PC-3 (cell line): Measurements from ENCODE around the gene RNF151. TPM values are rescaled to one million over a fixed set of nuclear protein-coding genes. Genes with fewer than 3 reads are reported as not detected.

ENCODE experiments used
- ATAC-seq: fragments of 200-7000 bp; cut with Tn5 transposase; 2 replicates; pipeline ENCODE4 v1.9.1; 2020; ENCODE audit warnings: mild to moderate bottlenecking, moderate library complexity
- BruUV-seq: library from RNA; stranded (reverse); fragments of 400-500 nt; replicated peaks from 2 replicates; lab custom pipeline; 2021; lab: Mats Ljungman, UMichigan
- CTCF ChIA-PET: fragments of 300-600 bp; sonication (Branson Sonifier 250); formaldehyde crosslinking; loops from one replicate; lab custom pipeline; 2022; ENCODE audit warnings: antibody characterized with exemption; lab: Charles Lee
- POLR2A ChIA-PET: fragments of 300-600 bp; sonication (Branson Sonifier 250); formaldehyde crosslinking; loops from one replicate; lab custom pipeline; 2022; ENCODE audit warnings: antibody characterized with exemption; ENCODE audit not compliant: unreplicated experiment; lab: Charles Lee
- DNase-seq: peaks from one replicate; pipeline ENCODE4 v3.0.0-alpha.2; 2015
- H2AFZ ChIP-seq: fragments of 300-600 bp; sonication (generic); 2 replicates; pipeline ENCODE4 v1.6.0; 2016; ENCODE audit warnings: antibody characterized with exemption, low read length
- H3F3A ChIP-seq: fragments of 300-600 bp; sonication (generic); one replicate; pipeline ENCODE4 v1.6.0; 2017; ENCODE audit warnings: antibody characterized with exemption, low read length, control low read depth, mild to moderate bottlenecking; ENCODE audit not compliant: unreplicated experiment
- H3K27ac ChIP-seq: fragments of 300-600 bp; sonication (generic); 2 replicates; pipeline ENCODE4 v1.5.1; 2016; ENCODE audit warnings: mild to moderate bottlenecking, low read length
- H3K27me3 ChIP-seq: fragments of 300-600 bp; sonication (generic); 2 replicates; pipeline ENCODE4 v1.6.1; 2016; ENCODE audit warnings: low read length, mixed read lengths
- H3K36me3 ChIP-seq: fragments of 300-600 bp; sonication (generic); 2 replicates; pipeline ENCODE4 v1.6.1; 2016; ENCODE audit warnings: low read depth, mixed run types, low read length, mixed read lengths
- H3K4me1 ChIP-seq: fragments of 300-600 bp; sonication (generic); 2 replicates; pipeline ENCODE4 v1.5.1; 2016; ENCODE audit warnings: low read length; ENCODE audit not compliant: insufficient read depth
- H3K4me2 ChIP-seq: fragments of 300-600 bp; sonication (generic); 2 replicates; pipeline ENCODE4 v1.6.0; 2016; ENCODE audit warnings: low read length
- H3K4me3 ChIP-seq: fragments of 300-600 bp; sonication (generic); 2 replicates; pipeline ENCODE4 v1.5.1; 2016; ENCODE audit warnings: mild to moderate bottlenecking, low read length, mixed read lengths
- H3K79me2 ChIP-seq: fragments of 300-600 bp; sonication (generic); 2 replicates; pipeline ENCODE4 v1.6.1; 2017; ENCODE audit warnings: low read length, mixed read lengths
- H3K9ac ChIP-seq: fragments of 300-600 bp; sonication (generic); 2 replicates; pipeline ENCODE4 v1.6.0; 2016; ENCODE audit warnings: mild to moderate bottlenecking, low read length
- H3K9me2 ChIP-seq: fragments of 300-600 bp; sonication (generic); replicated peaks from 2 replicates; pipeline ENCODE4 v1.6.1; 2016; ENCODE audit warnings: mixed run types, low read length, mixed read lengths
- H3K9me3 ChIP-seq: fragments of 300-600 bp; sonication (generic); 2 replicates; pipeline ENCODE4 v1.6.1; 2016; ENCODE audit warnings: low read length, mixed read lengths
- H4K20me1 ChIP-seq: fragments of 300-600 bp; sonication (generic); 2 replicates; pipeline ENCODE4 v1.6.1; 2016; ENCODE audit warnings: low read length, mixed read lengths
- EZH2 ChIP-seq: fragments of 300-600 bp; sonication (generic); IDR thresholded peaks from one replicate; pipeline ENCODE4 v1.6.1; 2017; ENCODE audit warnings: antibody characterized with exemption, mild to moderate bottlenecking, low read length; ENCODE audit not compliant: unreplicated experiment
- EZH2phosphoT487 ChIP-seq: fragments of 300-600 bp; sonication (generic); IDR thresholded peaks from 2 replicates; pipeline ENCODE4 v1.6.1; 2018; ENCODE audit warnings: mild to moderate bottlenecking, antibody characterized with exemption, low read length, borderline replicate concordance
- intact Hi-C: fragments of 100-400 bp; cut with micrococcal nuclease; formaldehyde crosslinking; loops from 2 replicates; pipeline ENCODE4 v1.9.0; 2023
- total RNA-seq: library from RNA; depleted of rRNA; stranded (reverse); fragments of >200 nt; gene quantifications from 2 replicates; pipeline ENCODE4 v1.2.3, GENCODE V29; 2014
- TF ChIP-seq, protein P1 (sequence below): fragments of 300-600 bp; sonication (generic); conservative IDR thresholded peaks from 2 replicates; pipeline ENCODE4 v1.5.1; 2017; ENCODE audit warnings: antibody characterized with exemption, low read depth, mild to moderate bottlenecking, low read length

The RNF151 gene
- total RNA-seq, 1 experiment from 2014 or later, result not detected

DNA sequence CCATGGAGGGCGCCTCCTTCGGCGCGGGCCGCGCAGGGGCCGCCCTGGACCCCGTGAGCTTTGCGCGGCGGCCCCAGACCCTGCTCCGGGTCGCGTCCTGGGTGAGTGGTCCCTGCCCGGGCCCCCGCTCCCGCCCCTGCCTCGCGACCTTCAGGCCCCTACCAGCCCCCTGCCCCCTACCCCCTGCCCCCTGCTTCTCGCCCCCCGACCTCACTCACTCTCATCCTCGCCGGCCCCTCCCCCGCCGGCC, 23.4 kb downstream of the RNF151 start:
- no peak overlapping the region for H2AFZ ChIP-seq
- H4K20me1 ChIP-seq, result no peaks in the 10 kb centered on the region
- no peaks in the 10 kb centered on the region for H3K9me2 ChIP-seq
- CTCF ChIA-PET, result interaction anchor here (0.6 kb wide), 1 partner anchor 151 kb away, joined by 3 read pairs; no protein-coding TSS in a partner anchor
- peaks cover 11% of the 10 kb centered on the region for H3K79me2 ChIP-seq
- H3K4me2 ChIP-seq, result peak overlapping the region; percentile 65; the same call in 1 of the 2 replicates
- H3K4me3 ChIP-seq, result peak overlapping the region; percentile 52; the same call in 1 of the 2 replicates
- ATAC-seq, result no peak
- H3K9me3 ChIP-seq, result no peaks in the 10 kb centered on the region
- intact Hi-C loops, result no loop called here
- no TSS peak for BruUV-seq
- POLR2A ChIA-PET, result no interaction called here
- DNase-seq, result no peak
- no peak overlapping the region for H3K9ac ChIP-seq
- no peaks in the 10 kb centered on the region for H3F3A ChIP-seq
- H3K27ac ChIP-seq, result no peak overlapping the region
- H3K36me3 ChIP-seq, result no peaks in the 10 kb centered on the region; the same call in 1 of the 2 replicates
- TF ChIP-seq, protein P1, sequence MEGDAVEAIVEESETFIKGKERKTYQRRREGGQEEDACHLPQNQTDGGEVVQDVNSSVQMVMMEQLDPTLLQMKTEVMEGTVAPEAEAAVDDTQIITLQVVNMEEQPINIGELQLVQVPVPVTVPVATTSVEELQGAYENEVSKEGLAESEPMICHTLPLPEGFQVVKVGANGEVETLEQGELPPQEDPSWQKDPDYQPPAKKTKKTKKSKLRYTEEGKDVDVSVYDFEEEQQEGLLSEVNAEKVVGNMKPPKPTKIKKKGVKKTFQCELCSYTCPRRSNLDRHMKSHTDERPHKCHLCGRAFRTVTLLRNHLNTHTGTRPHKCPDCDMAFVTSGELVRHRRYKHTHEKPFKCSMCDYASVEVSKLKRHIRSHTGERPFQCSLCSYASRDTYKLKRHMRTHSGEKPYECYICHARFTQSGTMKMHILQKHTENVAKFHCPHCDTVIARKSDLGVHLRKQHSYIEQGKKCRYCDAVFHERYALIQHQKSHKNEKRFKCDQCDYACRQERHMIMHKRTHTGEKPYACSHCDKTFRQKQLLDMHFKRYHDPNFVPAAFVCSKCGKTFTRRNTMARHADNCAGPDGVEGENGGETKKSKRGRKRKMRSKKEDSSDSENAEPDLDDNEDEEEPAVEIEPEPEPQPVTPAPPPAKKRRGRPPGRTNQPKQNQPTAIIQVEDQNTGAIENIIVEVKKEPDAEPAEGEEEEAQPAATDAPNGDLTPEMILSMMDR, result no peak
- TF ChIP-seq EZH2, result no peak
- no peak for TF ChIP-seq EZH2phosphoT487
- no peaks in the 10 kb centered on the region for H3K27me3 ChIP-seq
- H3K4me1 ChIP-seq, result peaks cover 14% of the 10 kb centered on the region

DNA sequence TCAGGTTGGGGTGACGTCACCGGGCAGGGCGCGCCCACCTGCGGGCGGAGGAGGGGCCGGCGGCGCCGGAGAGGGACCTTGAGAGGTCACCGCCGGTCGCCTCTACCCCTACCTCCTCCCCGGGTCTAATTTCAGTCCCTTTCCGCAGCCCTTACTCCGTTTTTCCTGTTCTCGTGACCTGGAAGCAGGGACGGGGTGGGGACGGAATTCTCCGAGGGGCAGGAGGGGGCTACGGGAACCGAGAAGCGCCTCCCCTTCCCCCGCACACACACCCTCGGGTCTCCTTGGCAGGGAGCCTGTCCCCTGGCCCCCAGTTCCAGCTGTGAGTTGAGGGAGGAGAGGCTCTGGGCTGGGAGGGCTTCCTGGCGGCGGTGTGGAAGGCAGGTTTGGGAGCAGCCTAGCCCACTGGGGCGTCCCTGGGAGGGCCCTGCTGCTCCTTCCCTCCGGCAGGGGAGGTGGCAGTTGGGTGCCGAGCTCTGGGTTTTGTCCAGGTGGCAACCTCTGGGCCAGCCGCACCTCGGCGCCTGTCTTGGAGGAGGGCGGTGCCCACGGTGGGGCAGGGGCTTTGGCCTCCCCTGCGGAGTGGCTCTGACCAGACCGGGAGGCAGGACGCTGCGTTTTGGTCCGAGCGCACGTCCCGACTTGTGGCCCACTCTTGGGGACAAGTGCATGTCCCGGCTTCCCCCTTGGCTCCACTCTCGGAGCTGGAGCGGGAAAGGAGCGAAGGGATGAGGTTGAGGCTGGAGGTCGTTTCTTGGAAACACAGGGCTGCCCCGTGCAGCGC, 23.9 kb downstream of the RNF151 start:
- Histone ChIP-seq H3K9me2 (no peaks in the 10 kb centered on the region), H3K9ac (no peak overlapping the region), H3K4me3 (peak overlapping the region; percentile 52), H3F3A (no peaks in the 10 kb centered on the region), H3K36me3 (no peaks in the 10 kb centered on the region; the same call in 1 of the 2 replicates), H3K9me3 (no peaks in the 10 kb centered on the region), H3K4me2 (peak overlapping the region; percentile 65), H3K27ac (no peak overlapping the region), H3K27me3 (no peaks in the 10 kb centered on the region), H4K20me1 (no peaks in the 10 kb centered on the region), H3K79me2 (peaks cover 5% of the 10 kb centered on the region; the same call in 1 of the 2 replicates), H2AFZ (peak overlapping the region; percentile 20; the same call in 1 of the 2 replicates), H3K4me1 (peaks cover 8% of the 10 kb centered on the region)
- DNase-seq (no peak), ATAC-seq (no peak)
- POLR2A ChIA-PET, result no interaction called here
- TF ChIP-seq, protein P1, result no peak
- TF ChIP-seq EZH2, result no peak
- TF ChIP-seq EZH2phosphoT487, result no peak
- intact Hi-C loops, result no loop called here
- CTCF ChIA-PET, result interaction anchor here (0.6 kb wide), 1 partner anchor 150 kb away, joined by 3 read pairs; no protein-coding TSS in a partner anchor
- BruUV-seq, result no TSS peak

DNA sequence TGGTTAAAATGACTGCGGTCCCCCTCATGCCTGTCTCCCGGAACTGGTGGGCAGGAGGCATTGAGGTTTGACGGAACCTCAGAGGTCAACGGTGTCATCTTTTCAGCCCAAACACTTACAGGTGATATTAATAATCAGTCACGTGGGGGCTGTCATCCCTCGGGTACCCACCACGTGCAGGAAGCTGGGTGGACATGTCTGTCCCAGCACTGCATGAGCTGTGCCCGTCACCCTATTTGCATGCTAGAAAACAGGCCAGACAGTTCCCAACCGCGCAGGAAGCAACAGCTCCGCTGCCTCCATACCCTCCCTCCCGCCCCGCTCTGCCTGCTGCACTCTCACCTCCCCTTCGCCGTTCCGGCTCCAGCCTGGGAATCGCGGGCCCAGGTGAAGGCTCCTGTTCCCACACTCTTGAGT, 24.5 kb downstream of the RNF151 start:
- Histone ChIP-seq H3F3A (no peaks in the 10 kb centered on the region), H3K4me2 (peak overlapping the region; percentile 65; the same call in 1 of the 2 replicates), H3K36me3 (no peaks in the 10 kb centered on the region; the same call in 1 of the 2 replicates), H3K9ac (no peak overlapping the region), H3K4me1 (peaks cover 4% of the 10 kb centered on the region; the same call in 1 of the 2 replicates), H3K4me3 (no peak overlapping the region), H3K27me3 (no peaks in the 10 kb centered on the region), H2AFZ (no peak overlapping the region), H3K79me2 (no peaks in the 10 kb centered on the region), H3K27ac (no peak overlapping the region), H4K20me1 (no peaks in the 10 kb centered on the region), H3K9me3 (no peaks in the 10 kb centered on the region), H3K9me2 (no peaks in the 10 kb centered on the region)
- ChIA-PET POLR2A (no interaction called here), CTCF (no interaction called here)
- DNase-seq, result no peak
- no TSS peak for BruUV-seq
- no peak for ATAC-seq
- intact Hi-C loops, result no loop called here
- no peak for TF ChIP-seq EZH2phosphoT487
- TF ChIP-seq EZH2, result no peak
- TF ChIP-seq, protein P1, result no peak
